ENCODE data around the gene PSG4. TPM values are rescaled to one million over a fixed set of nuclear protein-coding genes. Genes with fewer than 3 reads are reported as not detected.
"Not testable (repeated sequence)": the region's sequence is repeated elsewhere in the genome, so short reads cannot be mapped to it uniquely, and the experiment has no call there.

The PSG4 gene
- total RNA-seq = not detected

DNA sequence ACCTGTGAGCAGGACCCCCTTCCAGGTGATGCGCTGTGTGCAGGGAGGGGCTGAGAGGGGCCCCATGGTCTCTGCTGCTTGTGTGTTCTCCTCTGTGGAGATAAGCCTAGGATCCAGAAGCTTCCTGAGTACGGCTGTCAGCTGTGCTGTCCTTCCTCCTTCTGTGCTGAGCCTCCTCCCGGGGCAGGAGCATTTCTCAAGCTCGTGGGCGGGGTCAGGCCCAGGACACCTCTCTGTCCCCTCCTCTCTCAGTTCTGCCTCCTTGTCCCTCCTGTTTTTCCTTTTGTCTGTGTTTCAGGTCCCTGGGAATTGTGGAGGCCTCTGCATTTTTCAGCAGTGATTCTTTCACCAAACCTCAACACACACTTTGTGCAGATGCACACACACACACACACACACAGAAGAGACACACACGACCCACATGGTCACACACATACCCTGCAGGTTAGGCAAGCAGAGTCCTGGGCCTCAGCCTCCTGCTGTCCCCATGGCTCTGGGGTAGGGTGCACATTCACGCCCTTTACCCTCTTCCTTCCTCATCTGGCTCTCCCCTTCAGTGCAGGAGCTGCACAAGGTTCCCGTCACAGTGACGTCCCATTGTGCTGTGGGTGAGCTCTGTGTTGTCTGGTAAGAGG lies at the start of gene PSG4:
TSS of gene PSG4 (minus strand) at position 168 of the 635 bp plus-strand sequence. CDS start at position 66, 102 bp downstream.
- CTCF ChIA-PET; intact Hi-C loops (cut with micrococcal nuclease); H3K27ac Mint-ChIP-seq; H3K4me3 Mint-ChIP-seq; DNase-seq; ATAC-seq; POLR2A ChIA-PET; H3K27me3 Mint-ChIP-seq; H3K36me3 Mint-ChIP-seq (ENCODE audit: low read depth); H3K4me1 Mint-ChIP-seq (ENCODE audit: low read depth); H3K9me3 Mint-ChIP-seq: not testable (repeated sequence)

DNA sequence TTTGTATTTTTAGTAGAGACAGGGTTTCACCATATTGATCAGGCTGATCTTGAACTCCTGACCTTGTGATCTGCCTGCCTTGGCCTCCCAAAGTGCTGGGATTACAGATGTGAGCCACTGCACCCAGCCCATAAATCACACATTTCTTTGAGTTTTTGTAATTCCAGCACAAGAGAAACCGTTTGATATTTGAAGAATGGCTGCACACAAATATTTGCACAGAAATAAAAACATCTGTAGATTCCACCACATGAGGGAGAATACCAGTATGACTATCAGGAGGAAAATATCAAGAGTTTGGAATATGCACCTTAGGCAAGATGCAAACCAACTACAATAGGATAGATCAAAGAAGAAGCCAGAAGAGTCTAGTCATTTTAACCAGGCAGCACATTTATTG lies 46.0 kb upstream of the PSG4 start:
- H3K27ac Mint-ChIP-seq; intact Hi-C loops (cut with micrococcal nuclease); H3K9me3 Mint-ChIP-seq; H3K4me1 Mint-ChIP-seq (ENCODE audit: low read depth); H3K4me3 Mint-ChIP-seq; H3K36me3 Mint-ChIP-seq (ENCODE audit: low read depth); POLR2A ChIA-PET; ATAC-seq; DNase-seq; CTCF ChIA-PET: not testable (repeated sequence)
- peaks cover 17% of the 10 kb centered on the region for H3K27me3 Mint-ChIP-seq

DNA sequence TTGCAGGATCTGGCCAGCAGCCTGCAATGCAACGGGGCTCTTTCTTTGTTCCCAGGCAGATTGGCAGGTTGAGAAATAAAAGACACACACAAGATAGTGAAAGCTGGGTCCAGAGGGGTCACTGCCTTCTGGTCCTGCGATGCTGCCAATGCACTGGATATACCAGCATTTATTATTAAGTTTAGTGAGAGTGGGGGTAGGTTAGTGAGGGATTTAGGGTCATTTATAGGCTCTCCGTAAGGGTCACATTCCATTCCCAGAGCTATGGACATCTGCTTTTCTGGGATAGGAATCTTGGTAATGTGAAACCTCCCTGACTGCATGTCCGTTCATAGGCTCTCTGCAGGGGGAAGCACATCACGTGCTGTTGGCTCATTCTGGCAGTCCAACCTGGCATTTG lies 44.9 kb upstream of the PSG4 start:
- H3K36me3 Mint-ChIP-seq (ENCODE audit: low read depth); ATAC-seq; CTCF ChIA-PET; H3K4me3 Mint-ChIP-seq; H3K27ac Mint-ChIP-seq; intact Hi-C loops (cut with micrococcal nuclease); H3K4me1 Mint-ChIP-seq (ENCODE audit: low read depth); DNase-seq; H3K9me3 Mint-ChIP-seq; POLR2A ChIA-PET: not testable (repeated sequence)
- H3K27me3 Mint-ChIP-seq = peaks cover 17% of the 10 kb centered on the region

DNA sequence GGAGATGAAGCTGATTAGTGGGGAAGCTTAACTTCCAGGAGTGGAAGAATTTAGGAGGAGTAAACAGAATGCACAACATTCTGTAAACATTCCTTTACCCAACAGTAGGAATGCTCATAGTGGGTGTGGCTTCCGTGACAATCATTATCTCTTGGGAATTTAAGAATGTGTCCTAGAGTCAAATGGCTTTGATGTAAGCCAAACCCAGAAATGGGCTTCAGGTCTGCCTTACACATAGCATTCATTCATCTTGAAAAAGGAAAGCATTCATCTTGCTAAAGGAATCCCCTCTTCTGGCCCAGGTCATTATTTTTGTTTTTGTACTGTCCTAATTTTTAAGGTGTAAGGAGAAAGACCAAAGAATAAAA lies 43.2 kb upstream of the PSG4 start:
- H3K27ac Mint-ChIP-seq; intact Hi-C loops (cut with micrococcal nuclease); H3K9me3 Mint-ChIP-seq; H3K4me1 Mint-ChIP-seq (ENCODE audit: low read depth); CTCF ChIA-PET; H3K4me3 Mint-ChIP-seq; H3K36me3 Mint-ChIP-seq (ENCODE audit: low read depth); DNase-seq; ATAC-seq; POLR2A ChIA-PET: not testable (repeated sequence)
- peaks cover 14% of the 10 kb centered on the region for H3K27me3 Mint-ChIP-seq

DNA sequence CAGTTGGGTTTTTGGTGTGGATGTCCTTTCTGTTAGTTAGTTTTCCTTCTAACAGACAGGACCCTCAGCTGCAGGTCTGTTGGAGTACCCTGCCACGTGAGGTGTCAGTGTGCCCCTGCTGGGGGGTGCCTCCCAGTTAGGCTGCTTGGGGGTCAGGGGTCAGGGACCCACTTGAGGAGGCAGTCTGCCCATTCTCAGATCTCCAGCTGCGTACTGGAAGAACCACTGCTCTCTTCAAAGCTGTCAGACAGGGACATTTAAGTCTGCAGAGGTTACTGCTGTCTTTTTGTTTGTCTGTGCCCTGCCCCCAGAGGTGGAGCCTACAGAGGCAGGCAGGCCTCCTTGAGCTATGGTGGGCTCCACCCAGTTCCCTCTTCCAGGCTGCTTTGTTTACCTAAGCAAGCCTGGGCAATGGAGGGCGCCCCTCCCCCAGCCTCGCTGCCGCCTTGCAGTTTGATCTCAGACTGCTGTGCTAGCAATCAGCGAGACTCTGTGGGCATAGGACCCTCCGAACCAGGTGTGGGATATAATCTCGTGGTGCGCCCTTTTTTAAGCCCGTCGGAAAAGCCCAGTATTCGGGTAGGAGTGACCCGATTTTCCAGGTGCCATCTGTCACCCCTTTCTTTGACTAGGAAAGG lies 41.9 kb upstream of the PSG4 start:
- H3K36me3 Mint-ChIP-seq (ENCODE audit: low read depth); ATAC-seq; H3K4me1 Mint-ChIP-seq (ENCODE audit: low read depth); H3K27ac Mint-ChIP-seq; CTCF ChIA-PET; H3K9me3 Mint-ChIP-seq; H3K4me3 Mint-ChIP-seq; intact Hi-C loops (cut with micrococcal nuclease); POLR2A ChIA-PET; DNase-seq: not testable (repeated sequence)
- peaks cover 13% of the 10 kb centered on the region for H3K27me3 Mint-ChIP-seq

DNA sequence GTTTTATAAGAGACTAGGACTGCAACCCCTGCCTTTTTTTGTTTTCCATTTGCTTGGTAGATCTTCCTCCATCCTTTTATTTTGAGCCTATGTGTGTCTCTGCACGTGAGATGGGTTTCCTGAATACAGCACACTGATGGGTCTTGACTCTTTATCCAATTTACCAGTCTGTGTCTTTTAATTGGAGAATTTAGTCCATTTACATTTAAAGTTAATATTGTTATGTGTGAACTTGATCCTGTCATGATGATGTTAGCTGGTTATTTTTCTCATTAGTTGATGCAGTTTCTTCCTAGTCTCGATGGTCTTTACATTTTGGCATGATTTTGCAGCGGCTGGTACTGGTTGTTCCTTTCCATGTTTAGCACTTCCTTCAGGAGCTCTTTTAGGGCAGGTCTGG lies 40.4 kb upstream of the PSG4 start:
- H3K4me1 Mint-ChIP-seq (ENCODE audit: low read depth); H3K36me3 Mint-ChIP-seq (ENCODE audit: low read depth); POLR2A ChIA-PET; H3K27ac Mint-ChIP-seq; H3K4me3 Mint-ChIP-seq; DNase-seq; ATAC-seq; intact Hi-C loops (cut with micrococcal nuclease); H3K9me3 Mint-ChIP-seq; CTCF ChIA-PET; H3K27me3 Mint-ChIP-seq: not testable (repeated sequence)

DNA sequence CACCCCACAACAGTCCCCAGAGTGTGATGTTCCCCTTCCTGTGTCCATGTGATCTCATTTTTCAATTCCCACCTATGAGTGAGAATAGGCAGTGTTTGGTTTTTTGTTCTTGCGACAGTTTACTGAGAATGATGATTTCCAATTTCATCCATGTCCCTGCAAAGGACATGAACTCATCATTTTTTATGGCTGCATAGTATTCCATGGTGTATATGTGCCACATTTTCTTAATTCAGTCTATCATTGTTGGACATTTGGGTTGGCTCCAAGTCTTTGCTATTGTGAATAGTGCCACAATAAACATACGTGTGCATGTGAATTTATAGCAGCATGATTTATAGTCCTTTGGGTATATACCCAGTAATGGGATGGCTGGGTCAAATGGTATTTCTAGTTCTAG lies 36.8 kb upstream of the PSG4 start:
- H3K9me3 Mint-ChIP-seq = peaks cover 10% of the 10 kb centered on the region
- H3K4me3 Mint-ChIP-seq; intact Hi-C loops (cut with micrococcal nuclease); H3K27ac Mint-ChIP-seq; ATAC-seq; H3K4me1 Mint-ChIP-seq (ENCODE audit: low read depth); POLR2A ChIA-PET; H3K27me3 Mint-ChIP-seq; CTCF ChIA-PET; DNase-seq; H3K36me3 Mint-ChIP-seq (ENCODE audit: low read depth): not testable (repeated sequence)

DNA sequence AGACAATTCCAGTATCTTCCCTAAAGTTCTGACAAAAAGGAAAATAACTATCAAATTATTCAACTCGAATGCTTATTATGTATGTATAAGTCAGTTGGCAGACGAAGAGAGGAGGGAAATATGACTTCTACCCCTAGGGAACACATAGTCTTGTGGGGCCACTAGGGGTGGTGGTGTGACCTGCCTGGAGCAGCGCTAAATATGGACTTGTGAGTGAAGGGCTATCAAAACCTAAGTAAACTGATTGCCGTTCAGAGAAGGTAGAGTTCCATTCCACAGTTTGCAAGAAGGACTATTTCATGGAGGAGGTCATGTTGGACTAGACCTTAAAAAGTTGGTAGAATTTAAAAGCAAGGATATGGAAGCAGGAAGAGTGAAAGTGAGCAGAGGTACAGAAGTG lies 32.8 kb upstream of the PSG4 start:
- H3K4me1 Mint-ChIP-seq (ENCODE audit: low read depth); ATAC-seq; POLR2A ChIA-PET; H3K4me3 Mint-ChIP-seq; DNase-seq; intact Hi-C loops (cut with micrococcal nuclease); H3K27ac Mint-ChIP-seq; H3K27me3 Mint-ChIP-seq; CTCF ChIA-PET; H3K36me3 Mint-ChIP-seq (ENCODE audit: low read depth): not testable (repeated sequence)
- peaks cover 12% of the 10 kb centered on the region for H3K9me3 Mint-ChIP-seq

DNA sequence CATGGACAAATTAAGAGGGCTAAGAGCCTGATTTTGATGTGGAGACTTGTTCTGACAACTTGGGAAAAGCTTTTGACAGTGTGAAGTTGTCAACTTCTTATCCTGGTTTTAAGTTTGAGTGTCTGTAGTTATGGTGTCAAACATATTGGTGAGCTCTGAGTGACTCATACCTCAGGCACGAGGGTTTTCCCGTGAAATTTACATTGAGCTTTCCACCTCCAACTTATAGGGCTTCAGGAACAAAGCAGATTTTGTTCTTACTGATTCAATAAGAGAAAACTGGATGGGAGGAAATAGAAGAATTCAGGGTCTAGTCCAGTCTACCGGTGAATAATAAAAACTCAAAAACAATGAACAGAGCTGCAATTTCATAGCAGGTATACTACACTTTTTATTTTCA lies 30.2 kb upstream of the PSG4 start:
- CTCF ChIA-PET; H3K27me3 Mint-ChIP-seq; ATAC-seq; POLR2A ChIA-PET; H3K36me3 Mint-ChIP-seq (ENCODE audit: low read depth); DNase-seq; intact Hi-C loops (cut with micrococcal nuclease); H3K4me1 Mint-ChIP-seq (ENCODE audit: low read depth); H3K4me3 Mint-ChIP-seq; H3K27ac Mint-ChIP-seq: not testable (repeated sequence)
- peaks cover 16% of the 10 kb centered on the region for H3K9me3 Mint-ChIP-seq
